B cell (primary cell): ENCODE measurements around the gene PRKCB. TPM values are rescaled to one million over a fixed set of nuclear protein-coding genes. Genes with fewer than 3 reads are reported as not detected.

Experiments
- ATAC-seq: fragments of 200-7000 bp; cut with Tn5 transposase; one replicate; pipeline ENCODE4 v1.10.0; 2021; ENCODE audit warnings: low read depth, mild to moderate bottlenecking, moderate number of reproducible peaks, moderate library complexity
- CTCF ChIA-PET: fragments of 350-600 bp; sonication (Branson Sonifier 250); formaldehyde crosslinking; loops from one replicate; lab custom pipeline; 2021; ENCODE audit warnings: antibody characterized with exemption, inconsistent platforms; lab: Charles Lee
- POLR2A ChIA-PET: fragments of 350-600 bp; sonication (Branson Sonifier 250); formaldehyde crosslinking; loops from one replicate; lab custom pipeline; 2021; ENCODE audit warnings: antibody characterized with exemption; lab: Charles Lee
- DNase-seq: peaks from one replicate; pipeline ENCODE4 v3.0.0; 2013
- H2AFZ ChIP-seq: 2 replicates; pipeline ENCODE4 v1.6.1; 2012; ENCODE audit warnings: mild to moderate bottlenecking, low read depth, low read length; ENCODE audit not compliant: insufficient read depth, poor library complexity, severe bottlenecking
- H3K27ac ChIP-seq, 2 donors: 1 replicate in 1 of 2; 2 replicates in 1 of 2; pipeline ENCODE4 v1.5.1; 2012 to 2013; ENCODE audit warnings: low read length in 2 of 2, mild to moderate bottlenecking in 2 of 2, moderate library complexity in 1 of 2
- H3K27me3 ChIP-seq, 4 experiments: fragments of 200-600 bp in 1 of 4; sonication (generic) in 1 of 4; replicated peaks in 1 of 4; 1 replicate in 2 of 4; 2 replicates in 2 of 4; pipeline versions ENCODE4 v1.6.1 to v1.7.0; 2013 to 2016; ENCODE audit warnings: low read length in 3 of 4, mild to moderate bottlenecking in 2 of 4, mixed read lengths in 1 of 4, moderate library complexity in 1 of 4; ENCODE audit not compliant: insufficient read depth in 4 of 4, control insufficient read depth in 3 of 4; ENCODE audit errors: control extremely low read depth in 1 of 4
- H3K36me3 ChIP-seq, 2 experiments: replicated peaks in 1 of 2; 1 replicate in 1 of 2; 2 replicates in 1 of 2; pipeline versions ENCODE4 v1.6.1 to v1.7.1; 2013; ENCODE audit warnings: low read length in 1 of 2; ENCODE audit not compliant: insufficient read depth in 2 of 2, control insufficient read depth in 1 of 2; ENCODE audit errors: control extremely low read depth in 1 of 2, extremely low read depth in 1 of 2
- H3K4me1 ChIP-seq, 2 donors: fragments of 200-600 bp in 1 of 2; sonication (generic) in 1 of 2; 1 replicate in 1 of 2; 2 replicates in 1 of 2; pipeline versions ENCODE4 v1.5.1 to v1.6.1; 2013 to 2017; ENCODE audit warnings: low read length in 2 of 2; ENCODE audit not compliant: control insufficient read depth in 2 of 2, insufficient read depth in 2 of 2
- H3K4me2 ChIP-seq: replicated peaks from 2 replicates; pipeline ENCODE3; 2012; ENCODE audit warnings: mild to moderate bottlenecking, low read depth, low read length; ENCODE audit not compliant: poor library complexity, severe bottlenecking
- H3K4me3 ChIP-seq, 5 experiments: fragments of 200-600 bp in 1 of 5; sonication (generic) in 1 of 5; 1 replicate in 3 of 5; 2 replicates in 2 of 5; pipeline versions ENCODE4 v1.5.1 to v1.7.0; 2011 to 2016; ENCODE audit warnings: low read length in 4 of 5, mild to moderate bottlenecking in 4 of 5, low read depth in 2 of 5, control low read depth in 1 of 5, moderate library complexity in 1 of 5; ENCODE audit not compliant: insufficient read depth in 1 of 5; ENCODE audit errors: control extremely low read depth in 1 of 5, extremely low read depth in 1 of 5
- H3K79me2 ChIP-seq: fragments of 200-600 bp; sonication (generic); one replicate; pipeline ENCODE4 v1.6.0; 2016; ENCODE audit warnings: low read length; ENCODE audit not compliant: control insufficient read depth, insufficient read depth
- H3K9ac ChIP-seq: fragments of 200-600 bp; sonication (generic); 2 replicates; pipeline ENCODE4 v1.6.1; 2017; ENCODE audit warnings: mild to moderate bottlenecking, low read length, moderate library complexity
- H3K9me3 ChIP-seq, 3 donors: one replicate each; pipeline versions ENCODE4 v1.6.1 to v1.7.1; 2013; ENCODE audit warnings: low read length in 2 of 3; ENCODE audit not compliant: control insufficient read depth in 2 of 3, insufficient read depth in 1 of 3; ENCODE audit errors: control extremely low read depth in 1 of 3
- H4K20me1 ChIP-seq: 2 replicates; pipeline ENCODE4 v1.6.0; 2012; ENCODE audit warnings: mild to moderate bottlenecking, low read length; ENCODE audit not compliant: insufficient read depth, control insufficient read depth, poor library complexity, severe bottlenecking
- H3K27ac Mint-ChIP-seq: one replicate; pipeline ENCODE4 v1.8.0; 2021; ENCODE audit warnings: mixed read lengths
- H3K27me3 Mint-ChIP-seq: one replicate; pipeline ENCODE4 v1.8.0; 2021; ENCODE audit warnings: mixed read lengths
- H3K4me1 Mint-ChIP-seq: one replicate; pipeline ENCODE4 v1.8.0; 2021; ENCODE audit warnings: mixed read lengths
- H3K4me3 Mint-ChIP-seq: one replicate; pipeline ENCODE4 v1.8.0; 2021; ENCODE audit warnings: mixed read lengths
- H3K9me3 Mint-ChIP-seq: one replicate; pipeline ENCODE4 v1.8.0; 2022; ENCODE audit warnings: mixed read lengths; ENCODE audit not compliant: insufficient read depth
- EZH2 ChIP-seq: IDR thresholded peaks from 2 replicates; pipeline ENCODE4 v1.6.1; 2012; ENCODE audit warnings: borderline replicate concordance, low read depth, mild to moderate bottlenecking, moderate library complexity, low read length; ENCODE audit not compliant: insufficient read depth, poor library complexity, severe bottlenecking
- WGBS: methylation state at CpG from one replicate; pipeline ENCODE4 v1.1.5; 2013; ENCODE audit warnings: missing lambda C conversion rate; ENCODE audit not compliant: insufficient coverage; 5-methylcytosine and 5-hydroxymethylcytosine counted together
- intact Hi-C: fragments of 100-400 bp; cut with micrococcal nuclease; formaldehyde crosslinking; loops from one replicate; pipeline ENCODE4 v1.10.0; 2022
- polyA plus RNA-seq: library from polyadenylated mRNA; depleted of rRNA; stranded (reverse); fragments of >200 nt; gene quantifications from 2 replicates; pipeline ENCODE4 v1.2.3, GENCODE V29; 2012
- total RNA-seq, 2 donors: library from RNA; stranded (reverse); fragments of 120-200 nt in 1 of 2; gene quantifications; 1 replicate in 1 of 2; 2 replicates in 1 of 2; pipeline versions ENCODE4 v1.2.3 to v1.2.4, GENCODE V29; 2013 to 2022
- TF ChIP-seq, protein P1 (sequence below): fragments of 200-600 bp; IDR thresholded peaks from one replicate; pipeline ENCODE4 v1.8.0; 2022; ENCODE audit warnings: antibody characterized with exemption, mild to moderate bottlenecking

Gene PRKCB
- total and polyA plus RNA-seq, 2 donors (not counting 1 experiment from before 2014, with no cell fraction given), result 106 to 373 TPM

DNA sequence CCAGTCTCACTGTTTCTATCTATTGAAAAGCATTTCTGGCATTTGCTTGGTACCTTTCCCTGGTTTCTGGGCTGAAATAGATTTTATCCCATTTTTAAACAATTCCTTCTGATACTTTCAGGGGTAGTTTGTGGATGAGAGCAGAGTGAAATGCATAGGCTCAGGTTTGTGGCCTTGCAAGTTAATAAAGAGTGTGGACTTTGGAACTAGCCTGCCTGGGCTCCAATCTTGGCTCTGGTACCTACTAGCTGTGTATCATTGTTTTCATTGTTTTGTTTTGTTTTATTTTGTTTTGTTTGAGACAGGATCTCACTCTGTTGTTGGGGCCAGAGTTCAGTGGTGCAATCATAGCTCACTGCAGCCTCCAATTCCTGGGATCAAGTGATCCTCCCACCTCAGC is 175.5 kb downstream of the PRKCB start:
- Histone ChIP-seq H2AFZ (no peak overlapping the region), H4K20me1 (peaks cover 6% of the 10 kb centered on the region), H3K9ac (no peak overlapping the region), H3K4me3 (no peak overlapping the region), H3K27ac (peak overlapping the region; percentile 2 to 4), H3K27me3 (no peaks in the 10 kb centered on the region), H3K4me2 (peak overlapping the region; percentile 58), H3K4me1 (peaks cover 95 to 100% of the 10 kb centered on the region in 2 donors), H3K9me3 (no peaks in the 10 kb centered on the region), H3K36me3 (peaks cover 6 to 35% of the 10 kb centered on the region in 2 experiments), H3K79me2 (peaks cover 72% of the 10 kb centered on the region)
- ChIA-PET CTCF (interaction anchor here (1.1 to 22.7 kb wide), 15 partner anchors 9 to 208 kb away, joined by 3 to 493 read pairs (median 10); no protein-coding TSS in a partner anchor), POLR2A (interaction anchor here (1.5 kb wide), 1 partner anchor 52 kb away, joined by 6 read pairs; no protein-coding TSS in a partner anchor)
- peak overlapping the region; percentile 56 for H3K27ac Mint-ChIP-seq
- H3K9me3 Mint-ChIP-seq, result no peaks in the 10 kb centered on the region
- TF ChIP-seq EZH2, result no peak
- TF ChIP-seq, protein P1, sequence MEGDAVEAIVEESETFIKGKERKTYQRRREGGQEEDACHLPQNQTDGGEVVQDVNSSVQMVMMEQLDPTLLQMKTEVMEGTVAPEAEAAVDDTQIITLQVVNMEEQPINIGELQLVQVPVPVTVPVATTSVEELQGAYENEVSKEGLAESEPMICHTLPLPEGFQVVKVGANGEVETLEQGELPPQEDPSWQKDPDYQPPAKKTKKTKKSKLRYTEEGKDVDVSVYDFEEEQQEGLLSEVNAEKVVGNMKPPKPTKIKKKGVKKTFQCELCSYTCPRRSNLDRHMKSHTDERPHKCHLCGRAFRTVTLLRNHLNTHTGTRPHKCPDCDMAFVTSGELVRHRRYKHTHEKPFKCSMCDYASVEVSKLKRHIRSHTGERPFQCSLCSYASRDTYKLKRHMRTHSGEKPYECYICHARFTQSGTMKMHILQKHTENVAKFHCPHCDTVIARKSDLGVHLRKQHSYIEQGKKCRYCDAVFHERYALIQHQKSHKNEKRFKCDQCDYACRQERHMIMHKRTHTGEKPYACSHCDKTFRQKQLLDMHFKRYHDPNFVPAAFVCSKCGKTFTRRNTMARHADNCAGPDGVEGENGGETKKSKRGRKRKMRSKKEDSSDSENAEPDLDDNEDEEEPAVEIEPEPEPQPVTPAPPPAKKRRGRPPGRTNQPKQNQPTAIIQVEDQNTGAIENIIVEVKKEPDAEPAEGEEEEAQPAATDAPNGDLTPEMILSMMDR, result no peak
- H3K4me1 Mint-ChIP-seq, result peaks cover 95% of the 10 kb centered on the region
- no peaks in the 10 kb centered on the region for H3K27me3 Mint-ChIP-seq
- H3K4me3 Mint-ChIP-seq, result peak overlapping the region; percentile 19
- no peak for ATAC-seq
- DNase-seq, result no peak
- intact Hi-C loops, result no loop called here

- intact Hi-C loops, result no loop called here
- Histone ChIP-seq H3K4me2 (peak overlapping the region; percentile 75), H3K27ac (peak overlapping the region; percentile 70 to 77)
These were observed 177.4 kb downstream of the PRKCB start for GRCh38 chr16:24013054-24013636.

More at GRCh38 chr16:24013054-24013636, 177.4 kb downstream of the PRKCB start:
- Histone ChIP-seq H2AFZ (no peak overlapping the region), H3K27me3 (no peaks in the 10 kb centered on the region), H3K9me3 (no peaks in the 10 kb centered on the region), H4K20me1 (no peaks in the 10 kb centered on the region), H3K4me1 (peaks cover 92 to 97% of the 10 kb centered on the region in 2 donors), H3K9ac (no peak overlapping the region), H3K4me3 (peak overlapping the region in 1 of 5 experiments; percentile 34), H3K36me3 (peaks cover 0 to 18% of the 10 kb centered on the region in 2 experiments), H3K79me2 (peaks cover 68% of the 10 kb centered on the region)
- DNase-seq (no peak), ATAC-seq (no peak)
- ChIA-PET POLR2A (interaction anchor here (0.6 to 2.5 kb wide), 5 partner anchors 21 to 210 kb away, joined by 3 to 10 read pairs (median 5); no protein-coding TSS in a partner anchor), CTCF (interaction anchor here (1.2 to 22.7 kb wide), 12 partner anchors 7 to 492 kb away, joined by 3 to 493 read pairs (median 7); no protein-coding TSS in a partner anchor)
- Mint-ChIP-seq H3K9me3 (no peaks in the 10 kb centered on the region), H3K27ac (peak overlapping the region; percentile 95), H3K27me3 (no peaks in the 10 kb centered on the region), H3K4me1 (peaks cover 91% of the 10 kb centered on the region), H3K4me3 (peak overlapping the region; percentile 85)
- TF ChIP-seq, protein P1, result no peak
- TF ChIP-seq EZH2, result no peak
- WGBS, result 67% methylated on average over 1 of the region's 5 CpGs
